Hematopoietic multipotent progenitor cell (in vitro differentiated cells): ENCODE results near the gene LBR. TPM values are rescaled to one million over a fixed set of nuclear protein-coding genes. Genes with fewer than 3 reads are reported as not detected.
"Not testable (repeated sequence)": the region's sequence is repeated elsewhere in the genome, so short reads cannot be mapped to it uniquely, and the experiment has no call there.

Experiments
- DNase-seq, 3 donors: peaks; one replicate each; pipeline ENCODE4 v3.0.0-alpha.2; 2011 to 2015; ENCODE audit warnings: low read depth in 2 of 3, low spot score in 2 of 3
- total RNA-seq: library from RNA; depleted of rRNA; stranded (reverse); fragments of >200 nt; gene quantifications from one replicate; pipeline ENCODE4 v1.2.3, GENCODE V29; 2012

Gene LBR
- total RNA-seq, 1 donor = 51.7 TPM

DNA sequence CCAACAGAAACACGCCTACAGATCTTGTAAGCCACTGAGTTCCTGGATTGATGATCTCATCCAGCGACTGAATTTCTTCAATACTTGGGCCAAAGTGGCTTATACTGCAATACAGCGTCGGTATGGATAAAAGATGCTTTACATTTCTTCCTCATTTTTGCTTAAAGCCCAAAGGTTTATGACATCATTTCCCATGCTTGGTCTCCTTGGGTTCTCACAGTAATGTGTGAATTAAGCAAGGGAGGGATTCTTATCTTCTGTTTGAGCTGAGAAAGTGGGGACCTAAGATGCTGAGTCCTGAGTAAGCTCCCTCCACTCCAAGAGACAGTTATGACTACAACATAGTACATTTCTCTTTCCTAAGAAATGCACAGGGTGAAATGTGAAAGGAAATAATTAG, 39.5 kb downstream of the LBR start:
- DNase-seq = no peak

DNA sequence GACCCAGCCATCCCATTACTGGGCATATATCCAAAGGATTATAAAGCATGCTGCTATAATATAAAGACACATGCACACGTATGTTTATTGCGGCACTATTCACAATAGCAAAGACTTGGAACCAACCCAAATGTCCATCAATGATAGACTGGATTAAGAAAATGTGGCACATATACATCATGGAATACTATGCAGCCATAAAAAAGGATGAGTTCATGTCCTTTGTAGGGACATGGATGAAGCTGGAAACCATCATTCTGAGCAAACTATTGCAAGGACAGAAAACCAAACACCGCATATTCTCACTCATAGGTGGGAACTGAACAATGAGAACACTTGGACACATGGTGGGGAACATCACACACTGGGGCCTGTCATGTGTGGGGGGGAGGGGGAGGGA, 41.0 kb downstream of the LBR start:
- DNase-seq = not testable (repeated sequence)

DNA sequence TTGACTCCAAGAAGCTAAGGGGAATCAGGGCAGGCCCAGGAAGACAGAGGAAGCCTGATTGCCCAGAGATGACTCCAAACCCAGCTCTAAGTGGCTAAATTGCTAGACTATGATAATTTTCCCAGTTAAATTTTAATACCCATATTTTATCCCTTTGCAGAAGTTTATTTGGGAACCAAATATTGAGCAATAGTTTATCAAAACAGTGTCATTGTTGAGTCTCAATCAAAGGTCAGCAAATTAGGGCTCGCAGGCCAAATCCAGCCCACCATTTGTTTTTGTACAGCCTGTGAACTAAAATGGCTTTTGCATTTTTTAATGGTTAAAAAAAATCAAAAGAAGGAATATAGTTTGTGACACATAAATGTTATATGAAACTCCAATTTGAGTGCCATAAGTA, 47.1 kb downstream of the LBR start:
- DNase-seq = no peak

DNA sequence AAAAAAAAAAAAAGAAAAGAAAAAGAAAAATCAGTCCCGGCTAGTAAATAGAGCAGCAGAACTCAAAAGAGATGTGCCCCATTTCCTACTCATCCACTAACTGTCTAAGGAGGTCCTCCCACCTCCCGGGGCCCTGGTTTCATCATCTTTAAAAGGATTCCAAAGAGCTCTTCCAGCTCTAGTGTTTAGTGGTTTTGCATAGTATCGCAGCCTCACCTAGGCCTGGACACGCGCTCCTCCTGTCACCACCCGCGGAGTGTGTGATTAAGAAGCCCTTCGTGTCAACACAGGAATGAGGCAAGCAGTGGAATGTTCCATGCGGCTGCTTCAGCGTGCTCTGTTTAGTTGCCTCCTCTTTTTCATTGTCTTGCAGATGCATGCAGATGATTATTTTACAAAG, 49.0 kb downstream of the LBR start:
- no peak for DNase-seq

GRCh38 chr1:225374996-225375395, 52.8 kb downstream of the LBR start:
- no peak for DNase-seq

DNA sequence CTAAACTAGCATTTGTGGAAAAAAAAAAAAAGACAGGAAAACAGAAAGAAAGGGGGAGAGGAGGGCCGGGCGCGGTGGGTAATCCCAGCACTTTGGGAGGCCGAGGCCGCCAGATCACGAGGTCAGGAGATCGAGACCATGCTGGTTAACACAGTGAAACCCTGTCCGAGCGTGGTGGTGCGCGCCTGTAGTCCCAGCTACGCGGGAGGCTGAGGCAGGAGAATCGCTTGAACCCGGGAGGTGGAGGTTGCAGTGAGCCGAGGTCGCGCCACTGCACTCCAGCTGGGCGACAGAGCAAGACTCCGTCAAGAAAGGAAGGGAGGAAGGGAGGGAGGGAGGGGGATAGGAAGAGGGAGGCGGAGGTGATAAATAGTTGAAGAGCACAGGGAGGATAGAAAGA, 54.7 kb downstream of the LBR start:
- no peak for DNase-seq

DNA sequence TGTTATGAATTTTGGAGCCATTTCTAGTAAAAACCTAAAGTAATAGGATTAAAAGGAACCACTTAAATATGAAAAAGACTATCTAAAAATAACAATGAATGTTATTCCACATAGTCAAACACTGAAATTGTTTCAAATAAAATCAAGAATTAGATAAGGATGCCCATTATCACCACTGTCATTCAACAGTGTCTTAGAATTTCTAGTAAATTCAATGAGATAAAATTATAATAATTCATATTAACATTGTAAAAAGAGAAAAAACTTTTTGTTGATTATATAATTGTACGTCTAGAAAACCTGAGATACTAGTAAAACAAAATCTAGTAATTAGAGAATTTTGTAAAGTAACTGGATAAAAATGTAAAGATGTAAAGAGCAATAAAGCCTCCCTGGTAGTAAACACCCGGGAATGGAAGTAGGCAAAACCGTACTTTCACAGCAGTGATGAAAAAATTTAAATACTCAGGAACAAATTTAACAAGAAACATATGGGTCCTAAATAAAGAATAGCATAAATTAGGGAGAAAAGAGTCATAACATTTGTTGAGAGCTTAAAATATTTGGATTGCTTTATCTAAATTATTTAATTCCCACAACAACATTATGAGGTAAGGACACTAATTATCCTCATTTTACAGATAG, 56.4 kb downstream of the LBR start:
- DNase-seq = no peak

GRCh38 chr1:225368036-225368552, 59.7 kb downstream of the LBR start:
- no peak for DNase-seq

DNA sequence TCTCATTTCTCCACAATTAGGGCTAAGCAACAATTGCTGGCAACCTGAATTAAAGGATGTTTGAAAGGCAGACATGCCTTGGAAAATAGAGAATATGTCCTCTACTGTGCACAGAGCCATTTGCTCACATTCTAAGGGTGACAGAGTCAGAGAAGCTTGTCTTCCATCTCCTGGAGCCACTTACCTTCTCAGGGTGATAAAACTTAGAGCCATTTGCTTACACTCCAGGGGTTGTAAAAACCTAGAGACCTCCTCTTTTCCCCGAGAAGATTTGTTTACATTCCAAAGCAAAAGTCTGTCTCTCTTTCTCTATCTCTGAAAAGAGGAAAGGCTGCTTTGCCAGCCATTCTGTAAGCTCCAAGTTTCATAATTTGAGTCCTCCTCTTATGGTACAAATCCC, 61.3 kb downstream of the LBR start:
- no peak for DNase-seq

DNA sequence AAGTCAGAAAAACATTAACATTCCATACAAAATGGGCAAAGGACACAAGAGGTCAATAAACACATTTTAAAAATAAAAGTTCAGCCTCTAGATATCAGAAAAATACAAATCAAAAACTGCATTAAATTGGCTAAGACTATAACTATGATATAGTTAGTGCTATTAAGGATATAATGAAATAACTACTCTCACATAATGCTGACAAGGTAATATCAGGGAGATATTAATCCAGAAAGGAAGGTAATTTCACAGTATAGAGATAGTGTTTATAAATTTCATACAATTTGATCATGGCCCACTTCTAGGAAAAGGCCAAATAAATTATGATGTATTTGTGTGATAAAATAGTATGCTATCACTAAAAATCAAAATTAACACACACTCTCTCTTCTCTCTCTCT, 61.8 kb downstream of the LBR start:
- no peak for DNase-seq

GRCh38 chr1:225364439-225364838, 63.4 kb downstream of the LBR start:
- DNase-seq = no peak

GRCh38 chr1:225362805-225363204, 65.0 kb downstream of the LBR start:
- DNase-seq = no peak

- no peak for DNase-seq
These were observed 66.7 kb downstream of the LBR start for GRCh38 chr1:225361176-225361575.

DNA sequence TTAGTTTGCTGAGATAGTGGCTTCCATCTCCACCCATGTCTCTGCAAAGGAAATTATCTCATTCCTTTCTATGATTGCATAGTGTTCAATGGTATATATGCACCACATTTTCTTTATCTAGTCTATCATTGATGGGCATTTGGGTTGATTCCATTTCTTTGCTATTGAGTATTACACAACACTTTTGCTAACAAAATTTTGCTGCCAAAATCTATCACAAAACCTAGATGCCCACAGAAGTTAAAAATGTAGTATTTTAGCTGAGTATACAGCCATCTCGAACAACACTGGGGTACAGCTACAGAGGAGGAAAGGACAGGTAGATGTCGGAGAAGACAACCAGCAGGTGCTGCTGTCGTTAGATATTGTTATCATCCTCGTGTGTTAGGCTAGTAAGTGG, 67.7 kb downstream of the LBR start:
- no peak for DNase-seq

GRCh38 chr1:225355863-225356262, 72.0 kb downstream of the LBR start:
- DNase-seq = no peak

GRCh38 chr1:225354906-225355305, 72.9 kb downstream of the LBR start:
- no peak for DNase-seq

Other genes with a start within 250 kb of the LBR start
- gene ENAH, start 225.1 kb upstream of the LBR start, total RNA-seq = 0.54 TPM